ENCODE measurements around the gene ARFGEF3.

Gene ARFGEF3

GRCh38 chr6:138161338-138162110 lies at the start of gene ARFGEF3:
TSS of gene ARFGEF3 (plus strand) at chr6:138161939. CDS start at chr6:138162087, 148 bp downstream.
- H2AFZ ChIP-seq (ENCODE audit: low read depth, low read length): no peak within 1 kb of the TSS

GRCh38 chr6:138113588-138114210 lies 48.0 kb upstream of the ARFGEF3 start:
- no peaks in the 10 kb centered on the region for H3K79me2 ChIP-seq (ENCODE audit: low read length)
- no peak overlapping the region for H2AFZ ChIP-seq (ENCODE audit: low read depth, low read length)
- H3K9me3 ChIP-seq (ENCODE audit: insufficient read depth, low read length): no peaks in the 10 kb centered on the region
- H3K9ac ChIP-seq (ENCODE audit: low read length): no peak overlapping the region
- no peak overlapping the region for H3K4me2 ChIP-seq (ENCODE audit: low read length)
- H3K27ac ChIP-seq (ENCODE audit: low read length): no peak overlapping the region
- no peak overlapping the region for H3K4me3 ChIP-seq (ENCODE audit: low read length)
- H3K36me3 ChIP-seq (replicated peaks; ENCODE audit: low read depth, low read length): no peaks in the 10 kb centered on the region
- peaks cover 21% of the 10 kb centered on the region; the same call in 1 of the 2 replicates for H3K27me3 ChIP-seq (ENCODE audit: low read depth, low read length)
- no peak for TF ChIP-seq EZH2phosphoT487 (IDR thresholded peaks at IDR 0.05; ENCODE audit: low read depth)
- no peak for TF ChIP-seq CTCF (IDR thresholded peaks at IDR 0.05; ENCODE audit: low read depth, low read length)
- H4K20me1 ChIP-seq (ENCODE audit: insufficient read depth, low read length): no peaks in the 10 kb centered on the region
- 0 out of 2 replicates have a peak, but pooled peaks cover 6% of the 10 kb centered on the region for H3K4me1 ChIP-seq (ENCODE audit: low read length)

More at GRCh38 chr6:138161338-138162110, at the start of gene ARFGEF3:
- no peaks in the 10 kb centered on the region for H3K9me3 ChIP-seq (ENCODE audit: insufficient read depth, low read length)
- H3K27ac ChIP-seq (ENCODE audit: low read length): no peak within 1 kb of the TSS
- H3K79me2 ChIP-seq (ENCODE audit: low read length): no peaks in the 10 kb centered on the region
- H3K36me3 ChIP-seq (replicated peaks; ENCODE audit: low read depth, low read length): no peaks in the 10 kb centered on the region
- H3K27me3 ChIP-seq (ENCODE audit: low read depth, low read length): peaks cover 5% of the 10 kb centered on the region; the same call in 1 of the 2 replicates
- TF ChIP-seq EZH2phosphoT487 (IDR thresholded peaks at IDR 0.05; ENCODE audit: low read depth): no peak
- TF ChIP-seq CTCF (IDR thresholded peaks at IDR 0.05; ENCODE audit: low read depth, low read length): no peak
- no peak within 1 kb of the TSS for H3K4me2 ChIP-seq (ENCODE audit: low read length)
- no peak within 1 kb of the TSS for H3K4me3 ChIP-seq (ENCODE audit: low read length)
- H4K20me1 ChIP-seq (ENCODE audit: insufficient read depth, low read length): no peaks in the 10 kb centered on the region
- H3K4me1 ChIP-seq (ENCODE audit: low read length): no peaks in the 10 kb centered on the region
- H3K9ac ChIP-seq (ENCODE audit: low read length): no peak within 1 kb of the TSS

- no peaks in the 10 kb centered on the region for H3K79me2 ChIP-seq (ENCODE audit: low read length)
- peaks cover 21% of the 10 kb centered on the region; the same call in 1 of the 2 replicates for H3K27me3 ChIP-seq (ENCODE audit: low read depth, low read length)
- no peak overlapping the region for H3K9ac ChIP-seq (ENCODE audit: low read length)
- no peak overlapping the region for H3K4me3 ChIP-seq (ENCODE audit: low read length)
- H3K36me3 ChIP-seq (replicated peaks; ENCODE audit: low read depth, low read length): no peaks in the 10 kb centered on the region
- no peak overlapping the region for H2AFZ ChIP-seq (ENCODE audit: low read depth, low read length)
- H4K20me1 ChIP-seq (ENCODE audit: insufficient read depth, low read length): no peaks in the 10 kb centered on the region
- H3K9me3 ChIP-seq (ENCODE audit: insufficient read depth, low read length): no peaks in the 10 kb centered on the region
- 0 out of 2 replicates have a peak overlapping the region, but pooled peaks have one; percentile 27 for H3K4me2 ChIP-seq (ENCODE audit: low read length)
- TF ChIP-seq CTCF (IDR thresholded peaks at IDR 0.05; ENCODE audit: low read depth, low read length): no peak
- TF ChIP-seq EZH2phosphoT487 (IDR thresholded peaks at IDR 0.05; ENCODE audit: low read depth): no peak
- H3K4me1 ChIP-seq (ENCODE audit: low read length): 0 out of 2 replicates have a peak, but pooled peaks cover 6% of the 10 kb centered on the region
- no peak overlapping the region for H3K27ac ChIP-seq (ENCODE audit: low read length)
Observed at GRCh38 chr6:138115201-138115600, 46.5 kb upstream of the ARFGEF3 start.
